IPS-18c (cell line): ENCODE measurements around the gene CNTN4.

Experiments
- H3K4me3 ChIP-seq: 2 replicates; pipeline ENCODE4 v1.7.0; 2013; ENCODE audit warnings: low read depth, mild to moderate bottlenecking, low read length, moderate library complexity; ENCODE audit not compliant: insufficient read depth
- H3K9me3 ChIP-seq: one replicate; pipeline ENCODE4 v1.6.1; 2013; ENCODE audit warnings: mild to moderate bottlenecking, low read length, moderate library complexity; ENCODE audit not compliant: control insufficient read depth, insufficient read depth

CNTN4 gene

GRCh38 chr3:2568929-2569328 lies 470.3 kb downstream of the CNTN4 start:
- no peaks in the 10 kb centered on the region for H3K9me3 ChIP-seq
- H3K4me3 ChIP-seq, result no peak overlapping the region

DNA sequence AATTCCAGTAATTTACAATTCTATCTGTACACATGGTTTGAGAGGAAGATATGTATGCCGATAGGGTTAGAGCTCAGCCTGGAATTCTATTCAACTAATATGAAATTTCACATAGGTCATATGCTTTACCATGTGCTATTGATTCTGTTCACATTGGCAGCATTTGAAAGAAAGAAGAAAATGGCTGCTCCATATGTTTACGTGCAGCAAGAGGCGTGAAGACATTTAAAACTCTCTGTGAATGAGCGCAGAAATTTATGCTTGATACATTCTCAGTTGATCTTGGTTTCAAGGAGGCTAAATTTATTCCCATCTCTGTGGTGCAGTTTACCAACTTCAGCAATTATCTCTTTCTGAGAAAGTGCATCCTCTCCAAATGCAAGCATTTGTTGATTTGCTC lies 478.9 kb downstream of the CNTN4 start:
- no peak overlapping the region for H3K4me3 ChIP-seq
- H3K9me3 ChIP-seq, result no peaks in the 10 kb centered on the region

DNA sequence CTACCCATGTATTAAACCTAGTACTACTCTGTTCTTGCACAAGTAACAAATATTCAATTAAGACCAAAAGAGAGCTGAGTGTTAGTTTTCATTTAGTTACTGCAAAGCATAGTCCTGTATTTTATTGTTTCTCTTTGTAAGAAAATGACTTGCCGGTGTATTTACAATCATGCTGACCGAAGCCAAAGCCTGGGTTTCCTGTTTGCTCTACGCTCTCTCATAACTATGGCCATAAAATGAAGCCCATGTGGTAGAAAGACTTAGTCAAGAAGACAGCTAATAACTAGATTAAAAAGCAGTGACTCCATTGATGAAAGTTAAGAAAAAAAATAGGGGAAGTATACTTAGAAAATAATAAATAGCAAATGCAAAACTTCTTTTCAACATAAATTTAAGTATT lies 479.9 kb downstream of the CNTN4 start:
- H3K4me3 ChIP-seq, result no peak overlapping the region
- H3K9me3 ChIP-seq, result no peaks in the 10 kb centered on the region

- Histone ChIP-seq H3K4me3 (no peak overlapping the region), H3K9me3 (no peaks in the 10 kb centered on the region)
Measured at GRCh38 chr3:2579206-2579605, 480.5 kb downstream of the CNTN4 start.

GRCh38 chr3:2583046-2583445 lies 484.4 kb downstream of the CNTN4 start:
- no peak overlapping the region for H3K4me3 ChIP-seq
- H3K9me3 ChIP-seq, result no peaks in the 10 kb centered on the region

DNA sequence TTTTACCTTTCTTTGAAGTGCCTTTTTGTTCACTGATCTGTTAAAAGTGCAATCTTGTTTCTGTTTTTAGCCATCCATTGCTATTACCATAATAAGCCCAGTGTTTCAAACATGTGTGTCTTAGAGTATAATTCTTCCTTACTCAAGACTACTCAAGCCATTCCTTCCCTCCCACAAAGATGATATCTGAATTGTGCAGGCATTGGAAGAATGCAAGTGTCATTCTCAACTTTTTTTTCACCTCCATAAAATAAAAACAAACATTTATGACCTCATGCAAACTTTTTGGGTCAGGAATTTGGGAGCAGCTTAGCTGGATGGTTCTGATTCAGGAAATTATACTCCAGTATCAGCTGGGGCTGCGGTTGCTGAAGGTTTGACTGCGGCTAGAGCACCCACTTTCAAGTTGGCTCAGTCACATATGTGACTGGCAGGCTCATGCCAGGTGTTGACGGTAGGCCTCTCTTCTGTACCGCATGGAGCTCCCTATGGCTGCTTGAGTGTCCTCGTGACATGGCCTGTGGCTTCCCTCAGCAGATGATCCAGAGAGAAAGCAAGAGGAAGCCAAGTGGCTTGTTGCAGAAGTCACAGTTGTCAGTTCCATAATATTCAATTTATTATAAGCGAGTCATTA lies 490.8 kb downstream of the CNTN4 start:
- H3K4me3 ChIP-seq, result no peak overlapping the region
- no peaks in the 10 kb centered on the region for H3K9me3 ChIP-seq

- no peak overlapping the region for H3K4me3 ChIP-seq
- H3K9me3 ChIP-seq, result no peaks in the 10 kb centered on the region
Measured at GRCh38 chr3:2595486-2595885, 496.8 kb downstream of the CNTN4 start.

DNA sequence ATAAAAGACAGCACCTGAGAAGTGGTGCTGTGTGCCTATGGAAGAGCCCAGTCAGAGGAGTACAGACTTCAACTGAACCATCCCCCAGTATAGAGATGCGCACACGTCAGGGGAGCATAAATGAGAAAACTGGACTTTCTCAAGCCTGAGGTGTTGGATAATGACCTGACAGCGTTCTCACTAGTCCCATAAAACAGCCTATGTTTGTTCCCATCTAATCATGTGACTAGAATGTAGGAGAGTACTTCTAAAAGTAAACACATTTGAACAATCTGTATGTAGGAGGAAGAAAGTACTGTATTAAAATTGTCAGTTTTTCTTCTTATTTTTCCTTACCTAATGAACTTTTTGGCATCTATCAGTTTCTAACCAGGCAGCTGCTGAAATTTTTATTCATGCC lies 498.9 kb downstream of the CNTN4 start:
- Histone ChIP-seq H3K9me3 (no peaks in the 10 kb centered on the region), H3K4me3 (no peak overlapping the region)

- H3K4me3 ChIP-seq, result no peak overlapping the region
- H3K9me3 ChIP-seq, result no peaks in the 10 kb centered on the region
Measured at GRCh38 chr3:2599471-2599870, 500.8 kb downstream of the CNTN4 start.

- H3K4me3 ChIP-seq, result no peak overlapping the region
- H3K9me3 ChIP-seq, result no peaks in the 10 kb centered on the region
Measured at GRCh38 chr3:2603692-2604289, 505.1 kb downstream of the CNTN4 start.

- H3K9me3 ChIP-seq, result no peaks in the 10 kb centered on the region
- no peak overlapping the region for H3K4me3 ChIP-seq
Measured at GRCh38 chr3:2614578-2614977, 515.9 kb downstream of the CNTN4 start.

- Histone ChIP-seq H3K9me3 (no peaks in the 10 kb centered on the region), H3K4me3 (no peak overlapping the region)
Measured at GRCh38 chr3:2615080-2615479, 516.4 kb downstream of the CNTN4 start.

- Histone ChIP-seq H3K4me3 (no peak overlapping the region), H3K9me3 (no peaks in the 10 kb centered on the region)
Measured at GRCh38 chr3:2623436-2623835, 524.8 kb downstream of the CNTN4 start.

DNA sequence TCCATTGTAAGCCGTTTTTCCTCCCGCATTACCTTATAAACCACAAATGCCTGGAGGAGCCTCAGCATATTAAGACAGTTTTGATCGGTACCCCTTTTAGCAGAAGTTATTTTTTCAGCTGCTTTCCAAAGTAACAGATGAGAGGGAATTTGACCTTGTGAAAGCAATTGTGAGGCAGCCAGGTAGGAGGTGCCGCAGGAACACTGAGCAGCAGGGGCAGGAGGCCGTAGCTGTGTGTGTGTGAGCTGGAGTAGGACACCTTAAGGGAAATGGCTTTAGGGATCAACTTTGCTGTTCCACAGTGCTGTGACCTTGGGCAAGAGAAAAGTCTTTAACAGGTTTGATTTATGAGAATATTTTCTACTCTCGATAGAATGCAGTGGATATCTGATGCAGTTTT lies 529.5 kb downstream of the CNTN4 start:
- no peak overlapping the region for H3K4me3 ChIP-seq
- H3K9me3 ChIP-seq, result no peaks in the 10 kb centered on the region

GRCh38 chr3:2635511-2635910 lies 536.8 kb downstream of the CNTN4 start:
- Histone ChIP-seq H3K4me3 (no peak overlapping the region), H3K9me3 (no peaks in the 10 kb centered on the region)

DNA sequence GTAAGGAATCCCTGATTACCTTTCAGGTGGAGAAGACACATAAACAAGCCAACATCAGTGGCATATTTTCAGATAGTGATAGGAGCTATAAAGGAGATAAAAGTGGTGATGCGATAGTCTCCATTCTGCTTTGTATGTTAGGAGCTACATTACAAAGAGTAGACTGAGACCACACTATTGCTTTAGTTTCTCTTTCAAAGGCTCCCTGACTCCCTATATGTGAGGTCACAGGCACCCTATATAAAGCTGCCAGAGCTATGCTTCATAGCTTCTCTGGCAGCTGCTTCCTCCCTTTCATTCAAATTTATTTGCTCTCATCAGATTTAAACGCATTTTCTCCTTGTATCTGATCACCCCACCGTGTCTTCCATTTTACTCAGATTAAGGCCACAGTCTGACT lies 544.9 kb downstream of the CNTN4 start:
- Histone ChIP-seq H3K4me3 (no peak overlapping the region), H3K9me3 (no peaks in the 10 kb centered on the region)

GRCh38 chr3:2645001-2645400 lies 546.3 kb downstream of the CNTN4 start:
- Histone ChIP-seq H3K9me3 (no peaks in the 10 kb centered on the region), H3K4me3 (no peak overlapping the region)

GRCh38 chr3:2650746-2651145 lies 552.1 kb downstream of the CNTN4 start:
- Histone ChIP-seq H3K4me3 (no peak overlapping the region), H3K9me3 (no peaks in the 10 kb centered on the region)

GRCh38 chr3:2652386-2652785 lies 553.7 kb downstream of the CNTN4 start:
- H3K9me3 ChIP-seq, result no peaks in the 10 kb centered on the region

More at GRCh38 chr3:2652386-2652785, 553.7 kb downstream of the CNTN4 start:
- H3K4me3 ChIP-seq, result no peak overlapping the region
